Measurements from ENCODE around the gene KRTAP5-9.

GRCh38 chr11:71581826-71582225 lies 33.6 kb downstream of the KRTAP5-9 start:
- TF ChIP-seq JUND (IDR thresholded peaks at IDR 0.05; ENCODE audit: borderline replicate concordance, low read depth, low read length) (no peak), JUND (tag; IDR thresholded peaks at IDR 0.05; ENCODE audit: borderline replicate concordance, low read depth, low read length) (no peak), ATF2 (CRISPR knock-in tag; IDR thresholded peaks at IDR 0.05) (no peak), PCBP1 (IDR thresholded peaks at IDR 0.05; ENCODE audit: low read depth, low read length, poor library complexity, severe bottlenecking) (no peak)
